CD4-positive, alpha-beta T cell treated with Interleukin-10 for 1 hour (primary cell): ENCODE results near the gene CBX4.

ENCODE experiments used
- DNase-seq: peaks from one replicate; pipeline ENCODE4 v3.0.0-alpha.2; 2020

CBX4 gene

DNA sequence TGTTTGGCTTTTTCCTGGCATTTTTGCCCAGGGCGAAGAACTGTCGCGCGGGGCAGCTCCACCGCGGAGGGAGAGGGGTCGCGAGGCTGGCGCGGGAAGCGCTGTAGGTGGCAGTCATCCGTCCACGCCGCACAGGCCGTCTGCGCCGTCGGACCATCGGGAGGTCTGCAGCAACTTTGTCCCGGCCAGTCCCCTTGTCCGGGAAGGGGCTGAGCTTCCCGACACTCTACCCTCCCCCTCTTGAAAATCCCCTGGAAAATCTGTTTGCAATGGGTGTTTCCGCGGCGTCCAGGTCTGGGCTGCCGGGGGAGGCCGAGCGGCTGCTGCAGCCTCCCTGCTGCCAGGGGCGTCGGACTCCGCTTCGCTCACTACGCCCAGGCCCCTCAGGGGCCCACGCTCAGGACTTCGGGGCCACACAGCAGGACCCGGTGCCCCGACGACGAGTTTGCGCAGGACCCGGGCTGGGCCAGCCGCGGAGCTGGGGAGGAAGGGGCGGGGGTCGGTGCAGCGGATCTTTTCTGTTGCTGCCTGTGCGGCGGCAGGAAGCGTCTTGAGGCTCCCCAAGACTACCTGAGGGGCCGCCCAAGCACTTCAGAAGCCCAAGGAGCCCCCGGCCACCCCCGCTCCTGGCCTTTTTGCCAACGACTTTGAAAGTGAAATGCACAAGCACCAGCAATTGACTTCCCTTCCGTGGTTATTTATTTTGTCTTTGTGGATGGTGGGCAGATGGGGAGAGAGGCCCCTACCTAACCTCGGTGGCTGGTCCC lies 2.3 kb upstream of the CBX4 start:
- peak; percentile 19 for DNase-seq

DNA sequence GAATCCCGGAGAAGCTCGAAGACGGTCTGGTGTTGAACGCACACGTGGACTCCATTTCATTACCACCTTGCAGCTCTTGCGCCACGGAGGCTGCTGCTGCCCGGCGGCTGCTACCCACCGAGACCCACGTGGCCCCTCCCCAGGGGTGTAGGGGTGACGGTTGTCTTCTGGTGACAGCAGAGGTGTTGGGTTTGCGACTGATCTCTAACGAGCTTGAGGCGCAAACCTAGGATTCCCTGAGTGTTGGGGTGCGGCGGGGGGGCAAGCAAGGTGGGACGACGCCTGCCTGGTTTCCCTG lies 1.7 kb upstream of the CBX4 start:
- no peak for DNase-seq

GRCh38 chr17:79840269-79840988 lies 1.2 kb upstream of the CBX4 start:
- peak; percentile 41 for DNase-seq

DNA sequence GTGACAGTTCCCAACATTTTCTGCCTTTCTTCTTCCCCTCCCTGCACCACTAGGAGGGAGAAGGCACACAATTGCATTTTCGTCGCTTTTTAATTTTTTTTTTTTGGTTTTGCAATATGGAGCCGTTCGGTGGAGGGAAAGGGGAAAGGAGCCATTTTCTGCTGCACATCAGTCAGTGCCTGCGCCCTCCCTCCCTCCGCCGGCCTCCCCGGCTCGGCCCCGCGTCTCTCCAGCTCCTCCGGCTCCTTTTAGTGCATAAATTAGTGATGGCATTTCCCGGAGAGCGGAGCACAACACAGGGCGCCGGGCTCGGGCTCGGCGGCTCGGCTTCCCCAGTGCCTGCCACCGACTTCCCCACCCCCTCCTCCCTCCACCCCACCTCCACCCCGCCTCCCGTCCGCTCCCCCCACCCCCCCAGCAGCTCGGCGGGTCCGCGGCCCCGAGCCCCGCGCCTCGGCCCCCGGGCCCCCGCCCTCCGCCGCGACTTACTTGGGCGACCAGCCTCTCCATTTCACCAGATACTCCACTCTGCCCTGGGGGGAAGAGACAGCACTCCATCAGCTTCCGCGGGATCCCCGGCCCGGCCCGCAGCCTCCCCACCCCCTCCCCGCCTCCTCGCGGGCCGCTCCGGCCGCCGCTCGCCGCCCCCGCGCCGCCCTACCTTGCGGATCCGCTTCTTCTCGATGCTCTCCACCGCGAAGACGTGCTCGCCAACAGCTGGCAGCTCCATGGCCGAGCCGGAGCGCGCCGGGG lies 542 bp downstream of the CBX4 start:
- peak; percentile 60 for DNase-seq

GRCh38 chr17:79837888-79838521 lies 1.2 kb downstream of the CBX4 start:
- DNase-seq: peak; percentile 61

DNA sequence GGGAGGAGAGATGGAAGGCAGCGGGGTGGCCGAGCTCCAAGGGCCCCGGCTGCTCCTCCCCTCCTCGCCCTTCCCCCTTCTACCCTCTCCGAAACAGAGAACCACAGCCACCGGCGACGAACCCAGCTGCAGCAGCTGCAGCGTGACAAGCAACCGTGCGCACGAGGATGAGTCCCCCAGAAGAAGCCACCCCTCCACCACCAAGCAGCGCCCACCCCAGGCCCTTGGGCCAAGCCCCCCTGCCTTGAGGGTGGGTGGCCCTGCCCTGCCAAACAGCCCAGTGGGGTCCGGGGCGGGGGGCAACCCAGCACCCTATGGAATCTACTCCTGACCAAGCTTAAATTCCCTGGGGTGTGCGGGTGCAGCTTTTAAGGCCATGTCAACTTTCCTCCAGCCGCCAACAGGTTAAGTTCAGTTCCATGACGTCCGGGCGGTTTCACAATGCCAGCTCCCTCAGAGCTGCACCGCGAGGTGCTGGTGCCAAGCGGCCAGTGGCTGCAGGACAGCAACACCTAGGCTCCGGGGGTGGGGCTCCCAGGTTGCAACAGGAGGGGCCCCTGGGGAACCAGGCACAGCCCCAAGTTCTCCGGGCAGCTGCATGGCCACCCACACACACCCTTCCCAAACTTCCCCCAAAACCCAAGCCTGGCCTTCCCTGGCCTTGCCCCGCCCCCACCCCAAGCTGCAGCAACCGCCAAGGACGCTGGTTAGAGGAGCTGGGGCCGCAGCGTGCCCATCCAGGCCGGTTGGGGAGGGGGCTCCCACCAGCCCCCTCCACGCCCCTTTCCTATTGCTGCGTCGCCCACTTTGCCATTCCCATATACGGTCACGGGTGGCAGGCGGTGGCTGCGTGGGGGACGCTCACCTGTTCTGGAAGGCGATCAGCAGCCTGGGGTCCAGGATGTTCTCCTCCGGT lies 2.0 kb downstream of the CBX4 start:
- no peak for DNase-seq

- DNase-seq: no peak
Observed at GRCh38 chr17:79836510-79836971, 2.7 kb downstream of the CBX4 start.

DNA sequence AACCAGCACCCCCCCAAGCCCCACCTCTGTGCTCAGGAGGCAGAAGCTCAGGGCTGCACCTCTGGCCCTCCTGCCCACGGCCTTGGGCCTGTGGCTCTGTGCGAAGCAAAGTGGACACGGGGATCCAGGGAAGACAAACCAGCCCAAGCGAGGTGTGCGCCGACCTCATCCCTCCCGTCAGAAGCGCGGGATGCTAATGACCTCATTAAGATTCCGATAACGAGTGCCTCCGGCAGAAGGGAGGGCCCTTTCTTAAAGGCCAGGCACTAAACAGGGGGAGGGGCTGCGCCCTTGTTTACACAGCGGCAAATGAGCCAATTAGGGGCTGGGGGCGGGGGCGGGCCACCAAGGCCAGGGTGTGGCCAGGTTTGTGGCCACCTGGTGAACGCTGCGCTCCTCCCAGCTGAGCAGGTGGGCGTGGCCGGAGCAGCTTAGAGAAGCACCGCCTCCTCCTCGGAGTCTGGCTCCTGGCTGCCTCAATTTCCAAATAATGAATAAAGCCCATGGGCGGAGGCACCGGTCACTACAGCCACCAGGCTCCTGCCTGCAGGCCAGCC lies 3.2 kb downstream of the CBX4 start:
- DNase-seq: no peak

DNA sequence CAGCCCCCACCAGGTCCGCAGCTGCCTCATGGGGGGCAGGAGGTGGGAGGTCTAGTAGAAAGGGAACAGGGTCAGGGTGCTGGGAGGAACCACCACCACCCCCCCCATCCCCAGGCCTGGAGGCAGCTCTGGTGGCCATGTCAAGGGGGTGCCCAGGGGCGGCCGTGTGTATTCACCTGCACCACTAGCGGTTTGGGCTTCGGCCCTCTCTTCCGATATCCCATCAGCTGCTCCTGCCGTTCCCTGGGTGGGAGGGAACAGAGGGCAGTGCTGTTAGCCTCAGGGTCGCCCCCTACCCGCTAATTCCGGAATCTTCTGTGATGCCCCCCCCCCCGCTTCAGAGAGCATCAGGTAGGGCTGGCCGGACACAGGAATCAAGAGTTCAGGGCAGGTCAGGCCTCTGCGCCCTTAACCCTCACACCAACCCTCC lies 3.8 kb downstream of the CBX4 start:
- DNase-seq: no peak

GRCh38 chr17:79834565-79835469 lies 4.4 kb downstream of the CBX4 start:
- DNase-seq: peak; percentile 62

DNA sequence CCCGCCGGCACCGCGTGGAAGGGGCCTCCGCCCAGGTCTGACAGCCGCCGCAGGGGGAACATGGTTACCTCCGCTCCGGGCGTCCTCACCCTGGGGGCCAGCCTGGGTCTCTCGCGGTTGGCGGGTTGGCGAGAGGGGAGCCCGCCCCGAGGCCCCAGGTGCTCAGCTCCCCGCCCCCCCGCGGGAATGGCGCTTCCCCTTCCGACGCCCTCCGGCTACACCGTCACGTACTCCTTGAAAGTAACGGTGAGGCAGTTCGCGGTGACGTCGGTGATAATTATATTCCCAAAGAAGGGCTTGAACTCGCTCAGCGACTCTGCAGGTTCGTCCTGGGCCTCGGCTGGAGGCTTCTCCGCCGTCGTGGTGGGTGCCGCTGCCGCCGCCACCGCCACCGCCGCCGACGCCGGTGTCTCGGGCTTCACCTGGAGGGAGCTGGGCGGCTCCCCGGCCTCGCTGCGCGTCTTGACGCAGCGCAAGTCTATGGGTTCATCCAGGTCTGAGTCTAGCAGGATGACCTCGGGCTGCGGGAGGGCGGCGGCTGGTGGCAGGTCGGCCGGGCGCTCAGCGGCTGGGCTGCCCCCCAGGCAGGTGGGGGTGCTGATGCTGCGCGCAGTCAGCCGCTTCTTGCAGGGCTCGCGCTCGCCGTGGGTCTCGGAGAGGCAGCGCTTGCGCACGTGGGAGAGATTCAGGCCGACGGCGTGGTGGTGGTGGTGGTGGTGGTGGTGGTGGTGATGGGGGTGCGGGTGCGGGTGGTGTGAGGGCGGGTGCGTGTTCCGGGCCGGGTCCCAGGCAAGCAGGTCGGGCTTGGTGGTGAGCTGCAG lies 5.3 kb downstream of the CBX4 start:
- DNase-seq: no peak

DNA sequence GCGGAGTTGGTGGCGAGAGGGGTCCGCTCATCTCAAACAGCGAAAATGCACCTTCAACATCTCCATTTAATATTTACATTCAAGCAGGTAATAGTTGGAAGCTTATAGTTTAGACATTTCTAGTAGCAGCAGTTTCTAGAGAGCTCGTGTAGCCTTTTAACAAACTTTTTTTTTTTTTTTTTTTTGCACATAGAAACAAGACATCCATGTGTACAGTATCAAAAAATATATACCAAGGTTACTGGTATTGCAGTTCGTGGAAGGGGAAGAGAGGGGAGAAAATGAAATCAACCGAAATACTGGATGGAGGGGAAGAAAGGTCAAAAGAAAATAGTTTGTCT lies 6.2 kb downstream of the CBX4 start:
- no peak for DNase-seq

- DNase-seq: no peak
Observed at GRCh38 chr17:79832218-79833109, 6.8 kb downstream of the CBX4 start.

DNA sequence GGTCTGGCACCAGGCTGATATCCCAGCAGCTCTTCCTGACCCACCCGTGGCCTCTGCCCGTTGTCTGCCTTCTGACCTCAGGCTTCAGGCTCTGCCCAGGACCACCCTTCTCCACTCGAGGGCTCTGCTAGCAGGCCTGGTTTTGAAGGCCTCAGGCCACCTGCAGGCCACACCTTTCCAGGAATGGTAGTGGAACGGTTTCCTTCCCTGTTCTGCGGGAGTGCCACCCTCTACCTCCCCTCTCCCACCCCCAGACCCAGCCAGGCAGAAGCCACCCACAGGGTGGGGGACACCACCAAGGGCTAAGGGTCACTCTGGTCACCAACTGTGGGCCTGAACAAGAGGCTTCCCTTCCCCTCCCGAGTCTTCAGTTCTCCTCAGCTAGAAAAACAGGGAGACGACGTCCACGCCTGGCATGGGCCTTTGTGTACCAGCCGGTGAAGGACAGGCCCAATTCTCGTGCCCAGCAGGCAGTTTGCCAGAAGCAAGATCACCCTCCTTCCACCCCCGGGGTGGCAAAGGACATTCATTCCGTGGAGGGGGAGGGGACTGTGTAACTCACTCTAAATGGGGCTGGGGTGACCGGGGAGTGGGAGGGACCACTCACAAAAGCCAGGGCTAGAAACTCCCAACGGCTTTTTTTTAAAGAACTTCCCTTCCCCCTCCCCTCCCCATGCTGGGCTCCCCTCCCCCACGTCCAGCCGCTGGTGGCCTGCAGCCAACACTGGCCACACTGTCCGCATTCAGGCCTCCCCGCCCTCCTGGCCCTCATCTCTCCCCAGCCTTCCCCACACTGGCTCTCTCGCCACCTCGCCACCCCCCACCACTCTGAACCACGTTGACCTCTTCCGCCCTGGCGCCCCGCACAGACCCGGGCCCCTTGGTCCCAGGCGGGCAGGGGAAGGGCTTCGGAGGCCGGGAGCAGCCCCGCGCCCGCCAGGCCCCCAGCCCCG lies 7.7 kb downstream of the CBX4 start:
- no peak for DNase-seq

GRCh38 chr17:79830763-79831264 lies 8.4 kb downstream of the CBX4 start:
- DNase-seq: no peak

DNA sequence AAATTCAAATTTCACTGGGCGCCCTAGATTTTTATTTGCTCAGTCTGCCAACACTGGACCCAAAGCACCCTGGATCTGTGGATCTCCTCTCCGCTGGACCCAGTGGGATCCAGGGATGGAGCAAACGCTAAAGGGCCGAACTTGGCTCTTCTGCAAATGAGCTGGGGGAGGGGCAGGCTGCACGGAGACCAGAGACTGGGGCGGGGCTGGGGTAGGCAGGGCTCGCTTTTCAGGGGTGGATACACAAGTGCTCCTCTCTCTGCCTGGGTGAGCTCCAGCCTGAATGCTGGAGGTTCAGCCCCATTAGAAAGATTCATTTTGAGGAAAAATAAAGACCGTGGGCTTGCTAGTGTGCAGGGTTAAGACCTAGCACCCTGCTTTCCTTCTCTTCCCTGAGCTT lies 8.9 kb downstream of the CBX4 start:
- no peak for DNase-seq

GRCh38 chr17:79829457-79829856 lies 9.8 kb downstream of the CBX4 start:
- no peak for DNase-seq
